Fibroblast of lung (primary cell): ENCODE results near the gene TNFSF12.

Source experiments
- CTCF ChIP-seq, 2 donors: IDR thresholded peaks in 1 of 2; conservative IDR thresholded peaks in 1 of 2; 1 replicate in 1 of 2; 2 replicates in 1 of 2; pipeline ENCODE4 v1.5.1; 2011 to 2012; ENCODE audit warnings: low read length in 2 of 2, control low read depth in 1 of 2, inconsistent platforms in 1 of 2, low read depth in 1 of 2, mild to moderate bottlenecking in 1 of 2
- EZH2 ChIP-seq: IDR thresholded peaks from 2 replicates; pipeline ENCODE4 v1.5.1; 2012; ENCODE audit warnings: low read length, control low read depth, mild to moderate bottlenecking; ENCODE audit errors: missing control alignments

- TF ChIP-seq CTCF (conservative IDR thresholded peaks at IDR 0.05 in 1 of 2, IDR thresholded peaks at IDR 0.05 in 1 of 2; ENCODE audit: low read depth in 1 of 2, low read length in 2 of 2) (no peak), EZH2 (no peak)
These were observed 14.4 kb downstream of the TNFSF12 start for GRCh38 chr17:7563115-7563869.
